ENCODE measurements around the gene SLCO2A1. TPM values are rescaled to one million over a fixed set of nuclear protein-coding genes. Genes with fewer than 3 reads are reported as not detected.
A peak's percentile ranks its signal among the peaks of the same experiment; 100 is the strongest.

Gene SLCO2A1
- total RNA-seq, 1 donor from 2014 or later, result 0.07 TPM

DNA sequence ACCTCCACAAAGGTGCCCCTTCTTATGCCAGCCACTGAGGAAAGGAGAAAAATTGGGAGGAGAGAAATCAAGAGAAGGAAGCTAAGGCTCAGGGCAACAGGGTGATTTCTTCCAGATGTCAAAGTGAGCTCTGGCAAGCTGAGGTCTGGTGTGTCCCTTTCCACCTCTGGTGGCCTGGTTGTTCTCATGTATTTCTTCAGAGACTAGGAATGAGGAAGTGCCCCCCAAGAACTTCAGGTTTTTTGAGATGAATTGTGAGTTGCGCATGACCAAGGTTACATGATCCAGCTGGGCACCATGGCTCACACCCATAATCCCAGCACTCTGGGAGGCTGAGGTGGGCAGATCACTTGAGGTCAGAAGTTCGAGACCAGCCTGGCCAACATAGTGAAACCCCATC lies 139.7 kb downstream of the SLCO2A1 start:
- H3K4me3 ChIP-seq, result no peak overlapping the region
- Mint-ChIP-seq H3K4me3 (no peak overlapping the region), H3K27me3 (ENCODE audit: insufficient read depth, low read depth) (peaks cover 15% of the 10 kb centered on the region), H3K9me3 (no peaks in the 10 kb centered on the region), H3K27ac (no peak overlapping the region), H3K36me3 (no peaks in the 10 kb centered on the region), H3K4me1 (peaks cover 32% of the 10 kb centered on the region)
- TF ChIP-seq EZH2 (IDR thresholded peaks at IDR 0.05), result no peak
- no peak for TF ChIP-seq EZH2phosphoT487 (IDR thresholded peaks at IDR 0.05)
- TF ChIP-seq, protein P1, sequence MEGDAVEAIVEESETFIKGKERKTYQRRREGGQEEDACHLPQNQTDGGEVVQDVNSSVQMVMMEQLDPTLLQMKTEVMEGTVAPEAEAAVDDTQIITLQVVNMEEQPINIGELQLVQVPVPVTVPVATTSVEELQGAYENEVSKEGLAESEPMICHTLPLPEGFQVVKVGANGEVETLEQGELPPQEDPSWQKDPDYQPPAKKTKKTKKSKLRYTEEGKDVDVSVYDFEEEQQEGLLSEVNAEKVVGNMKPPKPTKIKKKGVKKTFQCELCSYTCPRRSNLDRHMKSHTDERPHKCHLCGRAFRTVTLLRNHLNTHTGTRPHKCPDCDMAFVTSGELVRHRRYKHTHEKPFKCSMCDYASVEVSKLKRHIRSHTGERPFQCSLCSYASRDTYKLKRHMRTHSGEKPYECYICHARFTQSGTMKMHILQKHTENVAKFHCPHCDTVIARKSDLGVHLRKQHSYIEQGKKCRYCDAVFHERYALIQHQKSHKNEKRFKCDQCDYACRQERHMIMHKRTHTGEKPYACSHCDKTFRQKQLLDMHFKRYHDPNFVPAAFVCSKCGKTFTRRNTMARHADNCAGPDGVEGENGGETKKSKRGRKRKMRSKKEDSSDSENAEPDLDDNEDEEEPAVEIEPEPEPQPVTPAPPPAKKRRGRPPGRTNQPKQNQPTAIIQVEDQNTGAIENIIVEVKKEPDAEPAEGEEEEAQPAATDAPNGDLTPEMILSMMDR (IDR thresholded peaks at IDR 0.05), result no peak
- no peaks in the 10 kb centered on the region for H3K36me3 ChIP-seq
- H2AFZ ChIP-seq (replicated peaks), result no peak overlapping the region
- H3K4me1 ChIP-seq, result peaks cover 39% of the 10 kb centered on the region
- no peak overlapping the region for H3K9ac ChIP-seq
- H3K79me2 ChIP-seq (ENCODE audit: low read depth), result peaks cover 7% of the 10 kb centered on the region
- DNase-seq (ENCODE audit: low spot score), result no peak
- peaks cover 4% of the 10 kb centered on the region for H3F3A ChIP-seq (ENCODE audit: low read depth)
- H3K27ac ChIP-seq, result no peak overlapping the region
- peaks cover 21% of the 10 kb centered on the region for H3K27me3 ChIP-seq
- no peaks in the 10 kb centered on the region for H3K9me3 ChIP-seq (ENCODE audit: low read depth)
- H3K4me2 ChIP-seq, result no peak overlapping the region
- H4K20me1 ChIP-seq (ENCODE audit: low read depth), result peaks cover 14% of the 10 kb centered on the region

DNA sequence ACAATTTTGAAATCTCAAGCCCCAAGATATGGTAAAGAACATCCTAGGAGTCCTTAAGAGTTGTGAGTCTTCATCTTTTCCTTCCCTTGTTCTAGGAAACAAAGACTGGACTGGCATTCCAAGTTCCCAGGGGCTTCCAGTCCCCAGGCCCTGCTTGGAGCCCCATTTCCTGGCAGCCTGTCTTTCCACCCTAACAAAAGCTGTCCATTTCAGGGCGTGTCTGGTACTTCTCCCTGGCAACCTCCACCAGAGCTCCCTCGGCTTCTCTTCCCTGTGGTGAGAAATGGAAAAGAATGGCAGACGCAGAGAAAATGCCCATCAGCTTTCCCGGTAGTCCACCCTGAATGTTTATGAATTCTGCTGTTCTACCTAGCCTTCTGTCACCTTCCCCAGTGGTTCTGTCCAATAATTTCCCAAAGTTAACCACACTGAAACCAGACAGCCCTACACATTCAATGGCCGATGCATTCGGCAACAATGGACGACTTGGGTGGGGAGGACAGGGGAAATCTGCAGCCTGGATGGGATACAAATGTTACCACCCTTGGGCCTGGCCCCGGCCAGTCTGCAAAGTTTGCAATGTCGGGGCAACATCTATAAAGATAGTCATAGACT lies 140.9 kb downstream of the SLCO2A1 start:
- Histone ChIP-seq H3K9ac (no peak overlapping the region), H3K79me2 (ENCODE audit: low read depth) (peaks cover 3% of the 10 kb centered on the region), H3K4me2 (peak overlapping the region; percentile 40), H3K9me3 (ENCODE audit: low read depth) (no peaks in the 10 kb centered on the region), H3F3A (ENCODE audit: low read depth) (peaks cover 4% of the 10 kb centered on the region), H3K27me3 (peaks cover 9% of the 10 kb centered on the region), H2AFZ (replicated peaks) (no peak overlapping the region), H3K36me3 (no peaks in the 10 kb centered on the region), H3K4me1 (peaks cover 30% of the 10 kb centered on the region), H3K4me3 (no peak overlapping the region), H3K27ac (no peak overlapping the region), H4K20me1 (ENCODE audit: low read depth) (peaks cover 14% of the 10 kb centered on the region)
- Mint-ChIP-seq H3K36me3 (no peaks in the 10 kb centered on the region), H3K9me3 (no peaks in the 10 kb centered on the region), H3K27me3 (ENCODE audit: insufficient read depth, low read depth) (peaks cover 10% of the 10 kb centered on the region), H3K27ac (no peak overlapping the region), H3K4me1 (peaks cover 31% of the 10 kb centered on the region), H3K4me3 (no peak overlapping the region)
- DNase-seq (ENCODE audit: low spot score), result no peak
- TF ChIP-seq EZH2 (IDR thresholded peaks at IDR 0.05), result no peak
- TF ChIP-seq EZH2phosphoT487 (IDR thresholded peaks at IDR 0.05), result no peak
- TF ChIP-seq, protein P1 (IDR thresholded peaks at IDR 0.05), result no peak

DNA sequence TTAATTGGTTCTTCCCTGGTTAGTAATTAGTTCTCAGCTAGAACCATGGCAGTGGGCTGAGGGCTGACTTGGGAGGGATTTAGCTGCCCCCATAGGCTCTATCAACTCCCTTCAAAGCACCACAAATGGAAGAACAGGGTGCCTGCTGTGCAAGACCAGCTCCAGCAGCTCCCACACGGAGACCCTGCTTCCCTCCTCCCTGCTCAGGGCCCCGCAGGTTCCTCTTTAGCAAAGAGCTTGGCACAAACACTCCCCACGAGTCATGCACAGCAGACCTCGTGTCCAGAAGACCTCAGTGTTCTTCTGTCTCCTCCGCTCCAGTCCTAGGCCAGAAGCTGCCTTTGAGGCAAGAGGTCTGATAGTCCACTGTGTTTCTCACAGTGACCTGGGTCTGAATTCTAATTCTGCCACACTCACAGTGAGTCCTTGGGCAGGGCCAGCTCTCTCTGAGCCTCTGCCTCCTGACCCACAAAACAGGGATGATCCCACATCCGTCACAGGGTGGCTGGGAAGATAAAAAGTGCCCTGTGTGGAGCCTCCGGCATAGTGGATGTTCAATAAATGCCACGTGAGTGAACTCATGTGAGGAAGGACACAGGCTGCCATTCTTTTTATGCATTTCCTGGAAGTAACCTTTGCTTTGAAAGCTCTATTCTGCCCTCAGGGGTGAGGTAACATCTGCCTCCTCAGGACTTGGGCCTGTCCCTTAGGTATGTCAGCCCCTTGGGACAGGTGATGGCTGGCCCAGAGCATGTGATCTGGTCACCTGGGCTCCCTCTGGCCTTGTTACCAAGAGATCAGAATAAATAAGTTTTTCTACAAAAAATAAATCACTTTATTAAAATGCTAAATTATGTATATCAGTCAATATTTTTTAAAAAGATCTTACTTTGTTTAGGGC lies 141.7 kb downstream of the SLCO2A1 start:
- H2AFZ ChIP-seq (replicated peaks), result no peak overlapping the region
- Mint-ChIP-seq H3K9me3 (no peaks in the 10 kb centered on the region), H3K4me1 (peaks cover 26% of the 10 kb centered on the region), H3K4me3 (no peak overlapping the region), H3K27ac (no peak overlapping the region), H3K27me3 (ENCODE audit: insufficient read depth, low read depth) (peaks cover 5% of the 10 kb centered on the region), H3K36me3 (no peaks in the 10 kb centered on the region)
- no peaks in the 10 kb centered on the region for H3K9me3 ChIP-seq (ENCODE audit: low read depth)
- H3K4me3 ChIP-seq, result no peak overlapping the region
- H3K79me2 ChIP-seq (ENCODE audit: low read depth), result peaks cover 3% of the 10 kb centered on the region
- H3F3A ChIP-seq (ENCODE audit: low read depth), result peaks cover 4% of the 10 kb centered on the region
- H3K27me3 ChIP-seq, result peaks cover 1% of the 10 kb centered on the region
- TF ChIP-seq EZH2phosphoT487 (IDR thresholded peaks at IDR 0.05), result no peak
- TF ChIP-seq, protein P1 (IDR thresholded peaks at IDR 0.05), result no peak
- H4K20me1 ChIP-seq (ENCODE audit: low read depth), result peaks cover 14% of the 10 kb centered on the region
- H3K9ac ChIP-seq, result no peak overlapping the region
- peaks cover 28% of the 10 kb centered on the region for H3K4me1 ChIP-seq
- H3K36me3 ChIP-seq, result no peaks in the 10 kb centered on the region
- DNase-seq (ENCODE audit: low spot score), result no peak
- H3K27ac ChIP-seq, result peak overlapping the region; percentile 61
- peak overlapping the region; percentile 40 for H3K4me2 ChIP-seq

Data from neural progenitor cell (in vitro differentiated cells).